Peyer's patch (tissue), 4 donors: ENCODE results near the gene PNPT1. TPM values are rescaled to one million over a fixed set of nuclear protein-coding genes. Genes with fewer than 3 reads are reported as not detected.

Source experiments
- DNase-seq, 3 donors: peaks; one replicate each; pipeline ENCODE4 v3.0.0-alpha.2; 2017 to 2019
- H3K27ac ChIP-seq, 4 donors: fragments of 200-600 bp; sonication (generic); one replicate each; pipeline ENCODE4 v1.5.1; 2016 to 2019
- H3K27me3 ChIP-seq, 2 donors: fragments of 200-600 bp; sonication (generic); one replicate each; pipeline ENCODE4 v1.5.1; 2019
- H3K36me3 ChIP-seq, 3 donors: fragments of 200-600 bp; sonication (generic); one replicate each; pipeline ENCODE4 v1.5.1; 2016 to 2019
- H3K4me1 ChIP-seq, 4 donors: fragments of 200-600 bp; sonication (generic); one replicate each; pipeline ENCODE4 v1.5.1; 2016 to 2019
- H3K4me3 ChIP-seq, 4 donors: fragments of 200-600 bp; sonication (generic); 1 replicate in 3 of 4; 2 replicates in 1 of 4; pipeline ENCODE4 v1.5.1; 2016 to 2019; ENCODE audit warnings: mild to moderate bottlenecking in 1 of 4
- H3K9me3 ChIP-seq, 4 donors: fragments of 200-600 bp; sonication (generic); one replicate each; pipeline ENCODE4 v1.5.1; 2016 to 2019; ENCODE audit warnings: mild to moderate bottlenecking in 1 of 4
- CTCF ChIP-seq, 6 experiments: fragments of 450-650 bp in 4 of 6; fragments of 200-600 bp in 2 of 6; sonication (generic) in 1 of 6; IDR thresholded peaks; one replicate each; pipeline ENCODE4 v1.5.1; 2017 to 2019; ENCODE audit warnings: antibody characterized with exemption in 6 of 6, mild to moderate bottlenecking in 3 of 6, moderate library complexity in 1 of 6
- POLR2A ChIP-seq, 2 donors: fragments of 450-650 bp; IDR thresholded peaks; one replicate each; pipeline ENCODE4 v1.5.1; 2017; ENCODE audit warnings: antibody characterized with exemption in 2 of 2, mild to moderate bottlenecking in 2 of 2, moderate library complexity in 2 of 2
- total RNA-seq, 4 donors: library from RNA; depleted of rRNA; stranded (reverse); fragments of >200 nt; gene quantifications; one replicate each; pipeline ENCODE4 v1.1.0, GENCODE V29; 2016

Gene PNPT1
- total RNA-seq, 4 donors from 2014 or later = 8.4 to 12.4 (median 10.2) TPM

DNA sequence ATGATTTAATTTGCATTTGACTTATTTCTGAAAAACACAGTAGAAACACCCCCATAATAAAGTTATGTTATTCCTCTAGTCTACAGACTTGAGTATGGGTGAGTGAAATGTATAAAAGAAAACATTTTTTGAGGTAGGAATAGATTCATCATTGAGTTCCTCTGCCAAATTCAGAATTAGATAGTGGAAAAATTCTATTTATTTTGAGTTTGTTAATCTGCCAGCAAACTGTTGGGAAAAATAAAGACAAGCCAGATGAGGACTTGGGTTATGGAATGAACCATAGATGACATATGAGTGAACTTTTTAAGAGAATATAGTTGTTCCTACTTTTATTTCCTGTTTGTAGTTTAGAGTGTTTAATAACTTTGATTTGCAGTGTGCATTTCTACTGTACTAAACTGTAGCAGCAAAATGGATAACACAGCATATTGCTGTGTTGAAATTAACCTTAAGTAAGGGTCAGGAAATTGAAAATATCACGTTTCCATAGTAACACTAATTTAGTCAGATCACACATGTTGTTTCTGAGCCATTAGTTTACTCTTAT lies 35.6 kb upstream of the PNPT1 start:
- DNase-seq = no peak
- no peak for TF ChIP-seq CTCF (IDR thresholded peaks at IDR 0.05)
- TF ChIP-seq POLR2A (IDR thresholded peaks at IDR 0.05) = no peak

DNA sequence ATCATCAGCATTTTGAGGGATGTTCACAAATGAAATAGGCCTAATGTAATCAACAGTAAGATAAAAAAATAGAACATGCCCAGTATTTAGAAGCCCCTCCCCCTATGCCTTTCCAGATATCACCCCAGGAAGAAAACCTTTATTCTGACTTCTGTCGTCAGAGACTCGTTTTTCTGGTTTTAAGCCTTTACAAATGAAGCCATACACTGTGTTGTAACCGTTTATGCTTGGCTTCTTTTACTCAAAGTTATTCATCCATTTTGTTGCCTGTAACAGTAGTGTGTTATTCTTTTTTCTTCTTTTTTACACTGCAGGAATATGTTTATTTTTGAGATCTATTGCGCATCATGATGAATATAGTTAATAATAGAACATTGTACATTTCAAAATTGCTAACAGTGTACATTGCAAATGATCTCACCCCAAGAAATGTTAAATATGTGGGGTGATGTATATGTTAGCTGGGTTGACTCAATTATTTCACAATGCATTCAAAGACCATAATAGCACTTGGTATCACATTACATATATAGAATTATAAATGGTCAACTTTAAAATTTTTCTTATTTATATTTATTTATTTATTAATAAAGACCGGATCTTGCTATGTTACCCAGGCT lies 28.1 kb upstream of the PNPT1 start:
- no peaks in the 10 kb centered on the region for H3K9me3 ChIP-seq
- no peaks in the 10 kb centered on the region for H3K4me1 ChIP-seq
- no peak for DNase-seq
- H3K36me3 ChIP-seq = no peaks in the 10 kb centered on the region
- H3K27me3 ChIP-seq = no peaks in the 10 kb centered on the region
- no peak overlapping the region for H3K4me3 ChIP-seq
- no peak overlapping the region for H3K27ac ChIP-seq
- TF ChIP-seq POLR2A (IDR thresholded peaks at IDR 0.05) = no peak
- TF ChIP-seq CTCF (IDR thresholded peaks at IDR 0.05) = no peak

More for the DNA sequence above, 35.6 kb upstream of the PNPT1 start:
- Histone ChIP-seq H3K27me3 (no peaks in the 10 kb centered on the region), H3K4me3 (no peak overlapping the region), H3K9me3 (no peaks in the 10 kb centered on the region), H3K36me3 (no peaks in the 10 kb centered on the region), H3K4me1 (no peaks in the 10 kb centered on the region), H3K27ac (no peak overlapping the region)

DNA sequence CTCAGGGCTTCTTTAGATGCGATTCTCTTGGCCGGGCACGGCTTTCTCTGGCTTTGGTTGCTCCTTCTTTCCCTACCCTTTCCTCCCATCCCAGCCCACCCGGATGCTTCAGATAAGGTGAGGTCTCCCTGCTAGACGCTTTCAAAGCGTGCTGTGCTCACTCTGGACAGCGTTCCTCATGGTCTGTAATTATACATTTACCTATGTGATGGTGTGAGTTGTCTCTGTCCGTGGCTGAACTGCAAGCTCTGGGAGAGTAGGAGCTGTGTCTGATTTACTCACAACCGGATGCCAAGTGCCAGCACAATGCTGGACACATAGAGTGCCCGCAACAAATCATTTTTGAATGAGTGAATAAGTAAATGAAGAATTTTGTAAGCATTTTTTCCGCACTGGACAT lies 26.8 kb upstream of the PNPT1 start:
- Histone ChIP-seq H3K4me1 (peaks cover 0 to 6% (median 0%) of the 10 kb centered on the region in 4 donors), H3K4me3 (no peak overlapping the region), H3K9me3 (no peaks in the 10 kb centered on the region), H3K27me3 (no peaks in the 10 kb centered on the region), H3K36me3 (no peaks in the 10 kb centered on the region), H3K27ac (no peak overlapping the region)
- no peak for DNase-seq
- TF ChIP-seq CTCF (IDR thresholded peaks at IDR 0.05) = no peak
- TF ChIP-seq POLR2A (IDR thresholded peaks at IDR 0.05) = no peak

DNA sequence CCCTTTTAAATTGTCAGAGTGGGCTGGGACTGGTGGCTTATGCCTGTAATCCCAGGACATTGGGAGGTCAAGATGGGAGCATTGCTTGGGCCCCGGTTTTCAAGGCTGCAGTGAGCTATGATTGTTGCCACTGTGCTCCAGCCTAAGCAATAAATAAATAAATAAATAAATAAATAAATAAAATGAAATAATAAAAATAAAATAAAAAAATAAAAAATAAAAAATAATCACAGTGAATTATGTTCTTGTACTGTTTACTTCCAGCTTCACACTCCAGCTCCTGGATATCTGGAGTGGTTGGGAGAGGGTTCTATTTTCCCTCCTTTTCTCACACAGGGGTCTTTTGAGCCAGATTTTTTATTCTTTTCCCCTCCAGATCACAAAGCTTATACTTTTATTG lies 26.2 kb upstream of the PNPT1 start:
- Histone ChIP-seq H3K36me3 (no peaks in the 10 kb centered on the region), H3K27ac (no peak overlapping the region), H3K4me3 (no peak overlapping the region), H3K27me3 (no peaks in the 10 kb centered on the region), H3K4me1 (peaks cover 0 to 7% (median 0%) of the 10 kb centered on the region in 4 donors), H3K9me3 (no peaks in the 10 kb centered on the region)
- DNase-seq = no peak
- no peak for TF ChIP-seq CTCF (IDR thresholded peaks at IDR 0.05)
- no peak for TF ChIP-seq POLR2A (IDR thresholded peaks at IDR 0.05)

DNA sequence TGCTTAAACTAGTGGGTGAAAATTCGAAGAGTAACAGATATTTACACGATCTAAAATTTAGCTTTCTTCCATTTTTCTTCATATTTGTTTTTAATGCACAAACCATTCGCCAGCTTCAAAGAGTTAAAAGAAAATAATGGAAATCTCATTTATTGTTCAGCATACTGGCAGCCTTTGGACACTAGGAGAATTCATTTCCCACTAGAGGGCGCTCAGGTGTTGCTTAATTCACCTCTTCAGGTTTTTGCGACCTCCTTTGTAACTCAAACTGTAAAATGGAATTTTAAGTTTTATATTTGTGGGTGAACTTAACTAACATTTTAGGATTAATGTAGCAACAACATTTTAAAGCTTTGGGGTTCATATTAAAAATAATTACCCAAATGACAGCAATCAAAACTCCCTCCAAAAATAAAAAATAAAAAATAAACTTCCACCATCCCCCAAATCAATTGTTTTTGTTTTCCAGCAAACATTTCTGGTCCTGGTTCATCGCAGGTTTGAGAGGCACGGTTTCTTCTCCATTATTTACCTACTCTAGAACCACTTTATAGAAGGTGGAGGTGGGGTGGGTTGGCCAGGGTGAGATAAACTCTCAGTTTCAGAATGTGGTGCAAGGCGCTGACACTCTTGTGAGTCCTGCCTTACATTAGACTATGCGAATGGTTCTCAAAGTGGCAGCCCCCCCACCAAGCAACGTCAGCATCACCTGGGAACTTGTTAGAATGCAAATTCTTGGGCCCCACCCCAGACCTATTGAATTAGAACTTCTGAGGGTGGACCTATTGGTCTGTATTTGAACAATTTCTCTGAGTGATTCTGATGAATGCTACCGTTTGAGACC lies 24.7 kb upstream of the PNPT1 start:
- Histone ChIP-seq H3K27ac (no peak overlapping the region), H3K27me3 (no peaks in the 10 kb centered on the region), H3K4me1 (peaks cover 0 to 8% (median 0%) of the 10 kb centered on the region in 4 donors), H3K9me3 (no peaks in the 10 kb centered on the region), H3K4me3 (no peak overlapping the region), H3K36me3 (no peaks in the 10 kb centered on the region)
- TF ChIP-seq CTCF (IDR thresholded peaks at IDR 0.05) (peak; percentile 31 to 87 (median 82)), POLR2A (IDR thresholded peaks at IDR 0.05) (no peak)
- DNase-seq = peak in 2 of 3 donors; percentile 26 to 76
